ENCODE measurements around the gene STX10. TPM values are rescaled to one million over a fixed set of nuclear protein-coding genes. Genes with fewer than 3 reads are reported as not detected.
A peak's percentile ranks its signal among the peaks of the same experiment; 100 is the strongest.

STX10 gene
- total and polyA plus RNA-seq, 9 of the 15 experiments (the other 6 are each of a cell fraction or from before 2014, with no cell fraction given), result 0.51 to 66.3 (median 31.0) TPM

- TF ChIP-seq TOE1 (IDR thresholded peaks at IDR 0.05; ENCODE audit: borderline replicate concordance), result peak; percentile 32; the same call in 1 of the 2 replicates
- TF ChIP-seq TOE1 (CRISPR knock-in tag; IDR thresholded peaks at IDR 0.05; ENCODE audit: borderline replicate concordance, low read depth), result no peak
- 0 out of 2 replicates have a peak, but pooled peaks have one; percentile 8 for TF ChIP-seq DPF2 (IDR thresholded peaks at IDR 0.05)
- TF ChIP-seq ZNF785 (CRISPR knock-in tag; IDR thresholded peaks at IDR 0.05), result no peak
- TF ChIP-seq ZNF274 (IDR thresholded peaks at IDR 0.05; ENCODE audit: borderline replicate concordance, low read depth, low read length), result peak; percentile 37; the same call in 1 of the 2 replicates
- TF ChIP-seq ATF2 (CRISPR knock-in tag; IDR thresholded peaks at IDR 0.05), result no peak
- TF ChIP-seq, protein P1, sequence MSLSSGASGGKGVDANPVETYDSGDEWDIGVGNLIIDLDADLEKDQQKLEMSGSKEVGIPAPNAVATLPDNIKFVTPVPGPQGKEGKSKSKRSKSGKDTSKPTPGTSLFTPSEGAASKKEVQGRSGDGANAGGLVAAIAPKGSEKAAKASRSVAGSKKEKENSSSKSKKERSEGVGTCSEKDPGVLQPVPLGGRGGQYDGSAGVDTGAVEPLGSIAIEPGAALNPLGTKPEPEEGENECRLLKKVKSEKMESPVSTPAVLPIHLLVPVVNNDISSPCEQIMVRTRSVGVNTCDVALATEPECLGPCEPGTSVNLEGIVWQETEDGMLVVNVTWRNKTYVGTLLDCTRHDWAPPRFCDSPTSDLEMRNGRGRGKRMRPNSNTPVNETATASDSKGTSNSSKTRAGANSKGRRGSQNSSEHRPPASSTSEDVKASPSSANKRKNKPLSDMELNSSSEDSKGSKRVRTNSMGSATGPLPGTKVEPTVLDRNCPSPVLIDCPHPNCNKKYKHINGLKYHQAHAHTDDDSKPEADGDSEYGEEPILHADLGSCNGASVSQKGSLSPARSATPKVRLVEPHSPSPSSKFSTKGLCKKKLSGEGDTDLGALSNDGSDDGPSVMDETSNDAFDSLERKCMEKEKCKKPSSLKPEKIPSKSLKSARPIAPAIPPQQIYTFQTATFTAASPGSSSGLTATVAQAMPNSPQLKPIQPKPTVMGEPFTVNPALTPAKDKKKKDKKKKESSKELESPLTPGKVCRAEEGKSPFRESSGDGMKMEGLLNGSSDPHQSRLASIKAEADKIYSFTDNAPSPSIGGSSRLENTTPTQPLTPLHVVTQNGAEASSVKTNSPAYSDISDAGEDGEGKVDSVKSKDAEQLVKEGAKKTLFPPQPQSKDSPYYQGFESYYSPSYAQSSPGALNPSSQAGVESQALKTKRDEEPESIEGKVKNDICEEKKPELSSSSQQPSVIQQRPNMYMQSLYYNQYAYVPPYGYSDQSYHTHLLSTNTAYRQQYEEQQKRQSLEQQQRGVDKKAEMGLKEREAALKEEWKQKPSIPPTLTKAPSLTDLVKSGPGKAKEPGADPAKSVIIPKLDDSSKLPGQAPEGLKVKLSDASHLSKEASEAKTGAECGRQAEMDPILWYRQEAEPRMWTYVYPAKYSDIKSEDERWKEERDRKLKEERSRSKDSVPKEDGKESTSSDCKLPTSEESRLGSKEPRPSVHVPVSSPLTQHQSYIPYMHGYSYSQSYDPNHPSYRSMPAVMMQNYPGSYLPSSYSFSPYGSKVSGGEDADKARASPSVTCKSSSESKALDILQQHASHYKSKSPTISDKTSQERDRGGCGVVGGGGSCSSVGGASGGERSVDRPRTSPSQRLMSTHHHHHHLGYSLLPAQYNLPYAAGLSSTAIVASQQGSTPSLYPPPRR (CRISPR knock-in tag; IDR thresholded peaks at IDR 0.05; ENCODE audit: borderline replicate concordance), result no peak
- peak; percentile 84 for TF ChIP-seq SOX6 (IDR thresholded peaks at IDR 0.05)
- TF ChIP-seq NFRKB (IDR thresholded peaks at IDR 0.05; ENCODE audit: low read depth), result no peak
- no peak for TF ChIP-seq MCM3 (IDR thresholded peaks at IDR 0.05)
- no peak for TF ChIP-seq CREBBP (IDR thresholded peaks at IDR 0.05; ENCODE audit: low read depth, low read length)
- TF ChIP-seq, protein P2, sequence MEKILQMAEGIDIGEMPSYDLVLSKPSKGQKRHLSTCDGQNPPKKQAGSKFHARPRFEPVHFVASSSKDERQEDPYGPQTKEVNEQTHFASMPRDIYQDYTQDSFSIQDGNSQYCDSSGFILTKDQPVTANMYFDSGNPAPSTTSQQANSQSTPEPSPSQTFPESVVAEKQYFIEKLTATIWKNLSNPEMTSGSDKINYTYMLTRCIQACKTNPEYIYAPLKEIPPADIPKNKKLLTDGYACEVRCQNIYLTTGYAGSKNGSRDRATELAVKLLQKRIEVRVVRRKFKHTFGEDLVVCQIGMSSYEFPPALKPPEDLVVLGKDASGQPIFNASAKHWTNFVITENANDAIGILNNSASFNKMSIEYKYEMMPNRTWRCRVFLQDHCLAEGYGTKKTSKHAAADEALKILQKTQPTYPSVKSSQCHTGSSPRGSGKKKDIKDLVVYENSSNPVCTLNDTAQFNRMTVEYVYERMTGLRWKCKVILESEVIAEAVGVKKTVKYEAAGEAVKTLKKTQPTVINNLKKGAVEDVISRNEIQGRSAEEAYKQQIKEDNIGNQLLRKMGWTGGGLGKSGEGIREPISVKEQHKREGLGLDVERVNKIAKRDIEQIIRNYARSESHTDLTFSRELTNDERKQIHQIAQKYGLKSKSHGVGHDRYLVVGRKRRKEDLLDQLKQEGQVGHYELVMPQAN (IDR thresholded peaks at IDR 0.05; ENCODE audit: borderline replicate concordance), result no peak
- no peak for TF ChIP-seq ZNF655 (CRISPR knock-in tag; IDR thresholded peaks at IDR 0.05)
- no peak for TF ChIP-seq ZNF699 (CRISPR knock-in tag; IDR thresholded peaks at IDR 0.05; ENCODE audit: insufficient replicate concordance)
- TF ChIP-seq ZBTB8A (IDR thresholded peaks at IDR 0.05; ENCODE audit: partially characterized antibody), result no peak
- peak; percentile 55; the same call in 1 of the 2 replicates for TF ChIP-seq TAF15 (IDR thresholded peaks at IDR 0.05; ENCODE audit: low read depth, low read length)
- TF ChIP-seq KAT7 (CRISPR knock-in tag; IDR thresholded peaks at IDR 0.05; ENCODE audit: borderline replicate concordance), result no peak; the same call in 1 of the 2 replicates
- no peak for TF ChIP-seq SIN3B (IDR thresholded peaks at IDR 0.05; ENCODE audit: low read depth)
Measured at GRCh38 chr19:13155472-13156359, 5.5 kb upstream of the STX10 start (continued).

All from K562 (cell line).